Iris pigment epithelial cell (primary cell): ENCODE results near the gene BET1L.
"Not testable (repeated sequence)": the region's sequence is repeated elsewhere in the genome, so short reads cannot be mapped to it uniquely, and the experiment has no call there.

ENCODE experiments used
- DNase-seq: peaks from one replicate; pipeline ENCODE4 v3.0.0-alpha.2; 2011; ENCODE audit warnings: low read depth

BET1L gene

GRCh38 chr11:193481-193880 lies 13.7 kb downstream of the BET1L start:
- not testable (repeated sequence) for DNase-seq

- DNase-seq: not testable (repeated sequence)
Measured at GRCh38 chr11:192674-193128, 14.5 kb downstream of the BET1L start, which contains the start of gene SCGB1C1. Gene SCGB1C1 (plus strand): TSS chr11:193078. CDS start chr11:193100, 22 bp downstream.

DNA sequence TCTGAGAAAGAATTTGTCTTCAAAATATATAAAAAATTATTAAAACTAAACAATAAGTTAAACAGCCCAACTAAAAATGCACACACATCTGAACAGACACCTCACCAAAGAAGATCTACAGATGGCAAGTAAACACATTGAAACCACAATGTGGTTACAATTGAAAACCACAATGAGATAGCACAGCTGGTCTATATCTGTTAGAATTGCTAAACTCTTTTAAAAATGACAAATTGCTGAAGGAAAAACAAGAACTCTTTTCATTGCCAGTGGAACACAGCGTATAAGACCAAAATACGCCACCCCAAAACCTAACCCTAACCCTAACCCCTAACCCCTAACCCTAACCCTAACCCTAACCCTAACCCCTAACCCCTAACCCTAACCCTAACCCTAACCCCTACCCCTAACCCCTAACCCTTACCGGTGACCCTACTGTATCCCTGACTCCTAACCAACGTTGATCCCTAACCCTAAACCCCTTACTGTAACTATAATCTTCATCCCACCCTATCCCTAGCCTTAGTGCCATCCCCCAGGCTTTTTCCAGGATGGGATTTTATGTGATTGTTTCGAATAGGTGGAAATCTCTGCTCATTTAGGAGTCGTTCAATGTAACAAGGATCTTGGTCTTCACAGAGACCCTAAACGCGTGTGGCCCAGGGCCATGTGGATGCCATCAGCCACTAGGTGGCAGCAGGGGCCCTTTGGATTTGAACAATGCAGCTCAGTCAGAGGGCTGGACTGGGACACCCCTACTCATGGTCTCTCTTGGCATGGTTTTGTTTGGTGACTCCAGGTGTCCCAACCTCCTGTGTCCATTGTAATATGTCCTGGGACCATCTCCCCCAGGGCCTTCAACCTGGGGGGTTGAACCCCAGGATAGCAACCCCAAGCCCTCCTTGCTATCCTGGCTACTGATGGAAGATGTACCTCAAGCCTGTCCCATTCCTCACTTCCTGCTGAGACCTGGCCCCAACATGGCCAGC lies 15.4 kb downstream of the BET1L start:
- not testable (repeated sequence) for DNase-seq

- DNase-seq: not testable (repeated sequence)
Measured at GRCh38 chr11:190546-190945, 16.7 kb downstream of the BET1L start.

DNA sequence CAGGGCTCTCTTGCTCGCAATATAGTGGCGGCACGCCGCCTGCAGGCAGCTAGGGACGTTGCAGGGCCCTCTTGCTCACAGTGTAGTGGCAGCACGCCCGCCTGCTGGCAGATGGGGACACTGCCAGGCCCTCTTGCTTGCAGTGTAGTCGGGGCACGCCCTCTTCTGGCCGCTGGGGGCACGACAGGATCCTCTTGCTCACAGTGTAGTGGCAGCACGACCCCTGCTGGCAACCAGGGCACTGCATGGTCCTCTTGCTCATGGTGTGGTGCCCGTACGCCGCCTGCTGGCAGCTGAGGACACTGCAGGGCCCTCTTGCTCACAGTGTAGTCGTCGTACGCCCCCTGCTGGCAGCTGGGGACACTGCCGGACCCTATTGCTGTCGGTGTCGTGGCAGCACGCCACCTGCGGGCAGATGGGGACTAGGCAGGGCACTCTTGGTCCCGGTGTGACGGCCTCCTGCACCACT lies 17.3 kb downstream of the BET1L start:
- DNase-seq: not testable (repeated sequence)

GRCh38 chr11:189200-189783 lies 17.9 kb downstream of the BET1L start:
- DNase-seq: not testable (repeated sequence)

DNA sequence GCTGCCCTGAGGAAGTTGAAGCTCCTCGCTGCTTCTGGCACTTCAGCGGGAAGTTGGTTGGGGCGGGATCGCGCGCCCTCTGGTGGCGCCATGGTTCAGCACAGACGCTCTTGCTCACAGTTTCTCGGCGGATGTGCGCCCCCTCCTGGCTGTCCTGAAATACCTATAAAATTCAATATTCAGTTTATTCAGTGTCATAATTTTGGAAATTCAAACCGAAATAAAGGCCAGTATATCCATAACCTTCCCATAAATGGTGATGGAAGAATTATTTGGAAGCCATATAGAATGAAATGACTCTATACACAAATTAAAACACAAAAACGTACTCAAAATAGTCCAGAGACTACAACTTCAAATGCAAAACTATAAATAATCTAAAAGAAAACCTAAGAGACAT lies 27.0 kb downstream of the BET1L start:
- not testable (repeated sequence) for DNase-seq
